ENCODE measurements around the gene RALGPS1. TPM values are rescaled to one million over a fixed set of nuclear protein-coding genes. Genes with fewer than 3 reads are reported as not detected.

RALGPS1 gene
- polyA plus RNA-seq, 1 experiment = 1.7 TPM

DNA sequence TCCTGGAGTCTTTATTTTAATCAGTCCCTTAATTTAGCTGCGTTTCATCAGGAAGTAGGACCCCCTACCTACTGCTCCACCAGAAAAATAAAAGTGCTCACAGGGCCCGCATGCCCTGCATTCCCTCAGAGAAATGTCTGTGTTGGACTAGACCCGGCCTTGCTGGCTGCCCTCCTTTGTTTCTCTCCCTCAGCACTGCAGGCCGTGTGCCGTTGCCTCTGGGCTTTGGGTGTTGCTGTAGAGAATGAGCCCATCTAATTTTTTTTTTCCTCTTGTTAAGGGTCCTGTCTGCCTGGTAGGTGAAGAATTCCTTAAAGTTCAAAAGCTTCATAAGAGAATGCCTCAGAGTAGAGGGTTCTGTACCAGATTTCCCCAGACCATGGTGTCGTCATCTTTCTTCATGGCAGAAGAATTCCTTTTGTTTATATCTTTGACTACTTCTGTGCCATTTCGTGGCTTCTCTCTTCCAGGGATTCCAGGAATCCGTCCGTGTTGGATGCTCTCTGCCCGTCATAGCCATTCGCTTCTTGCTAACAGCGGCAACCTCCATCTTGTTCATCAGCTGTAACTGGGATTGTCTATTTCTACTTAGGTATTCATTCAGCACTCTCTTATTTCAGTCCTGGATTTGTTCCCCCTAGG lies 257.6 kb downstream of the RALGPS1 start:
- POLR2A ChIA-PET = no interaction called here
- TF ChIP-seq, protein P1, sequence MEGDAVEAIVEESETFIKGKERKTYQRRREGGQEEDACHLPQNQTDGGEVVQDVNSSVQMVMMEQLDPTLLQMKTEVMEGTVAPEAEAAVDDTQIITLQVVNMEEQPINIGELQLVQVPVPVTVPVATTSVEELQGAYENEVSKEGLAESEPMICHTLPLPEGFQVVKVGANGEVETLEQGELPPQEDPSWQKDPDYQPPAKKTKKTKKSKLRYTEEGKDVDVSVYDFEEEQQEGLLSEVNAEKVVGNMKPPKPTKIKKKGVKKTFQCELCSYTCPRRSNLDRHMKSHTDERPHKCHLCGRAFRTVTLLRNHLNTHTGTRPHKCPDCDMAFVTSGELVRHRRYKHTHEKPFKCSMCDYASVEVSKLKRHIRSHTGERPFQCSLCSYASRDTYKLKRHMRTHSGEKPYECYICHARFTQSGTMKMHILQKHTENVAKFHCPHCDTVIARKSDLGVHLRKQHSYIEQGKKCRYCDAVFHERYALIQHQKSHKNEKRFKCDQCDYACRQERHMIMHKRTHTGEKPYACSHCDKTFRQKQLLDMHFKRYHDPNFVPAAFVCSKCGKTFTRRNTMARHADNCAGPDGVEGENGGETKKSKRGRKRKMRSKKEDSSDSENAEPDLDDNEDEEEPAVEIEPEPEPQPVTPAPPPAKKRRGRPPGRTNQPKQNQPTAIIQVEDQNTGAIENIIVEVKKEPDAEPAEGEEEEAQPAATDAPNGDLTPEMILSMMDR (IDR thresholded peaks at IDR 0.05; ENCODE audit: insufficient read depth, low read depth, low read length) = no peak

DNA sequence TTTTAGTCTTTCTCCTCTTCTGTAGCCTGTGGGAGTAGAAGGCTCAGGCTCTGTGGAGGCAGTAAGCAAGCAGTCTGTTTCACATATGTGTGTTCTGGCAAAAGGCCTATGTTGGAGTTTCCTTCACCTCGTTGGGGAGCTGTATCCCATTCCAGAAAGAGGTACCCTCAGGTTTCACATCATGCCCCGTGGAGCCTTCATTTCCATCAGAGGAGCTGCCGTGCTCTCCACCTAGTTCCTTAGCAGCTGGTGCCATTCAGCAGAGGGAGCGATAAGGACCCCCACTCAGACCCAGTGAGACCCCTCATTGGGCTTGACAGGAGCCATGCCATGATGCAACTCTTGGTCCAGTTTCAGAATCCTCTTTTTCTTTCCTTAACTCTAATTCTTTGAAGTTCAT lies 258.5 kb downstream of the RALGPS1 start:
- Histone ChIP-seq H3K36me3 (ENCODE audit: control insufficient read depth, insufficient read depth, low read length) (no peaks in the 10 kb centered on the region), H3K27me3 (ENCODE audit: control insufficient read depth, insufficient read depth, low read length) (no peaks in the 10 kb centered on the region), H3K4me3 (ENCODE audit: low read depth, low read length) (no peak overlapping the region)
- CTCF ChIA-PET = interaction anchor here (0.6 to 1.7 kb wide), 3 partner anchors 51 to 1485 kb away, joined by 3 to 5 read pairs (median 3); no protein-coding TSS in a partner anchor
- TF ChIP-seq, protein P1 (IDR thresholded peaks at IDR 0.05; ENCODE audit: insufficient read depth, low read depth, low read length) = no peak
- DNase-seq (ENCODE audit: low read depth) = no peak
- POLR2A ChIA-PET = no interaction called here

More for the DNA sequence above, 257.6 kb downstream of the RALGPS1 start:
- Histone ChIP-seq H3K36me3 (ENCODE audit: control insufficient read depth, insufficient read depth, low read length) (no peaks in the 10 kb centered on the region), H3K4me3 (ENCODE audit: low read depth, low read length) (no peak overlapping the region), H3K27me3 (ENCODE audit: control insufficient read depth, insufficient read depth, low read length) (no peaks in the 10 kb centered on the region)
- DNase-seq (ENCODE audit: low read depth) = no peak
- CTCF ChIA-PET = no interaction called here

DNA sequence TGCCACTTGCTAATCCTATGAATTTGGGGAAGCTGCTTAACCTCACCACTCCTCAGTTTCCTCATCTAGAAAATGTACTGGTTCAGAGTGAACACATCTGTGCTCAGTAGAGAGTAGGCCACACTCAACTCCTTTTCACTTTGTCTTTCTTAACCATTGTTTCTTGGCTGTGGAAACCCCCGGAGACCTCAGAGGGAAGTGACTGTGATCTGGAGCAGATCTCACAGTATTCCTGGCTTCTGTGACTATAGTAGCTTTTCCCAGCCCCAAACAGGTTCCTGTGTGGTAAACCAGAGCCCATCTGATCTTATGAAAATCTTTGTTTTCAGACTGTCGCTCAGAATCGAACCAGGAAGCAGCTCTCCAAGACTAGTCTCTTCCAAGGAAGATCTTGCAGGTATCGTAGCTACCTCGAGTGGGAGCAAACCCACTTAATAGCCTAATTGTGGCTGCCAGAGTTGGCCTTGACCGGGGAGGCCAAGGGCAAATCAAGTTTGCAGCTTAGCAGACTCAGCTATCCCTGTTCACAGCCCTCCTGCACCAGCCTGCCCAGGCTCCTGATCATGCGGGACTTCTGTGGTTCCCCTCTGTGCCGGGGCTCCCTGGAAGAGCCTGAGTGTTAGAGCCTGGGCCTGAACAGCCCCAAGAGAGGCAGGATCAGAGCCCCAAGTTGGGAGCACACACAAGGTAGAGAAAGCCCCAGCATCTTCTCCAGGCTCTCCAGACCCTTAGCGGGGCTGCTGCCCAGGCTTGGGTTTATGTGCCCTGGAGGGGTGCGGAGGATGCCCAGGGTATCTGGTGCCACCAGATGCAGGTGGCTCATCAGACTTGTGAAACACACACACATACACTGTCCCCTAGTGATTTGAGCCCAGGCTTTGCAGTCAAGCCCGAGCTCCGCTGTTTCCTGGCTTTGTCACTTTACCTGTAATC lies 260.1 kb downstream of the RALGPS1 start:
- ChIA-PET POLR2A (no interaction called here), CTCF (interaction anchor here (0.6 to 1.7 kb wide), 5 partner anchors 8 to 1098 kb away, joined by 3 to 5 read pairs (median 3); no protein-coding TSS in a partner anchor)
- no peak for DNase-seq (ENCODE audit: low read depth)
- TF ChIP-seq, protein P1 (IDR thresholded peaks at IDR 0.05; ENCODE audit: insufficient read depth, low read depth, low read length) = no peak
- H3K36me3 ChIP-seq (ENCODE audit: control insufficient read depth, insufficient read depth, low read length) = no peaks in the 10 kb centered on the region
- H3K4me3 ChIP-seq (ENCODE audit: low read depth, low read length) = no peak overlapping the region
- H3K27me3 ChIP-seq (ENCODE audit: control insufficient read depth, insufficient read depth, low read length) = no peaks in the 10 kb centered on the region

DNA sequence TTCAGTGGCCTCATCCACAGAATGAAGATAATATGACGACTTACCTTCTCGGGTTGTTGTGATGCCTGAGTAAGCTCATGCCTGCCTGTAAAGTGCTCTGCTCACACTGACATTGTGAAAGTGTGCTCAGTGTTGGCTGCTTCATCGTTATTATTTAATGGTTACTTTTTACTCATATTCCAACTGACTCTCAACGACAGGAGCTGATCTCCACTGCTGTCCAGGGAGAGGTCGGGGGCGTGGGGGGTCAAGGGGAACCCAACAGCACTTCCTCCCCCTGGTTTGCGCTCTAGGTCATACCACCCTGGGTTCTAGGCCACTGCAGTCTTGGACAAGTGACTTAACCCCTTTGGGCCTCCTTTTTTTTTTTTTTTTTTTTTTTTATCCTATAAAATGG lies 260.7 kb downstream of the RALGPS1 start:
- Histone ChIP-seq H3K4me3 (ENCODE audit: low read depth, low read length) (no peak overlapping the region), H3K27me3 (ENCODE audit: control insufficient read depth, insufficient read depth, low read length) (no peaks in the 10 kb centered on the region), H3K36me3 (ENCODE audit: control insufficient read depth, insufficient read depth, low read length) (no peaks in the 10 kb centered on the region)
- no peak for DNase-seq (ENCODE audit: low read depth)
- TF ChIP-seq, protein P1 (IDR thresholded peaks at IDR 0.05; ENCODE audit: insufficient read depth, low read depth, low read length) = no peak
- POLR2A ChIA-PET = no interaction called here
- CTCF ChIA-PET = interaction anchor here (0.6 to 1.7 kb wide), 3 partner anchors 9 to 206 kb away, joined by 3 read pairs; no protein-coding TSS in a partner anchor

DNA sequence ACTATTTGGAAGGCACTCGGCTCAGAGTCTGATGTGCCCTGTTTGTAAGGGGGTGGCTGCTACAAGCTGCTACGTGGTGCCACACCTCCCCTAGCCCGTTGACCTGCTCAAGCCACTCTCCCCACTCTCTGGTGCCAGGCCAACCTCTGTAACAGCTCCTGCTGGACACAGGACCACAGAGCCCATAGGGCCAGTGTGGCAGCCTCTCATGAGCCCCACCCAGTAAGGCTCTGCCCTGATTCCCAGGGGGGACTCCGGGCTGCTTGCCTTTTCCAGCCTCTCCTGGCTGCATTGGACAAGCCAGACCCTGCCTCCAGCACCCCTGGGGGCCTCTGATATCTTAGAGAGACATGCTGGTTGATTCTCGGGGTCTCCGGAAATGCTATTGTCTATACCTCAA lies 261.2 kb downstream of the RALGPS1 start:
- no peak for DNase-seq (ENCODE audit: low read depth)
- H3K4me3 ChIP-seq (ENCODE audit: low read depth, low read length) = no peak overlapping the region
- POLR2A ChIA-PET = no interaction called here
- TF ChIP-seq, protein P1 (IDR thresholded peaks at IDR 0.05; ENCODE audit: insufficient read depth, low read depth, low read length) = no peak
- no peaks in the 10 kb centered on the region for H3K27me3 ChIP-seq (ENCODE audit: control insufficient read depth, insufficient read depth, low read length)
- CTCF ChIA-PET = interaction anchor here (0.6 to 1.7 kb wide), 3 partner anchors 10 to 207 kb away, joined by 3 read pairs; no protein-coding TSS in a partner anchor
- H3K36me3 ChIP-seq (ENCODE audit: control insufficient read depth, insufficient read depth, low read length) = no peaks in the 10 kb centered on the region

Data from BJ (cell line).